ENCODE measurements around the gene OR52E8. TPM values are rescaled to one million over a fixed set of nuclear protein-coding genes. Genes with fewer than 3 reads are reported as not detected.

The OR52E8 gene
- total RNA-seq, 1 donor from 2014 or later = not detected

- Histone ChIP-seq H3K9me3 (ENCODE audit: low read depth) (no peaks in the 10 kb centered on the region), H3F3A (ENCODE audit: low read depth) (no peaks in the 10 kb centered on the region), H3K9ac (no peak overlapping the region), H3K4me2 (no peak overlapping the region), H3K27ac (no peak overlapping the region), H3K36me3 (no peaks in the 10 kb centered on the region), H2AFZ (replicated peaks) (no peak overlapping the region), H3K4me1 (no peaks in the 10 kb centered on the region), H3K27me3 (no peaks in the 10 kb centered on the region), H3K4me3 (no peak overlapping the region), H4K20me1 (ENCODE audit: low read depth) (no peaks in the 10 kb centered on the region), H3K79me2 (ENCODE audit: low read depth) (no peaks in the 10 kb centered on the region)
- Mint-ChIP-seq H3K4me1 (no peaks in the 10 kb centered on the region), H3K9me3 (no peaks in the 10 kb centered on the region), H3K36me3 (no peaks in the 10 kb centered on the region), H3K27ac (no peak overlapping the region), H3K27me3 (ENCODE audit: insufficient read depth, low read depth) (no peaks in the 10 kb centered on the region), H3K4me3 (no peak overlapping the region)
- TF ChIP-seq EZH2phosphoT487 (IDR thresholded peaks at IDR 0.05) = no peak
- no peak for TF ChIP-seq CTCF (IDR thresholded peaks at IDR 0.05)
- no peak for TF ChIP-seq EZH2 (IDR thresholded peaks at IDR 0.05)
- DNase-seq (ENCODE audit: low spot score) = no peak
These were observed 8.3 kb upstream of the OR52E8 start for GRCh38 chr11:5865826-5866225.

DNA sequence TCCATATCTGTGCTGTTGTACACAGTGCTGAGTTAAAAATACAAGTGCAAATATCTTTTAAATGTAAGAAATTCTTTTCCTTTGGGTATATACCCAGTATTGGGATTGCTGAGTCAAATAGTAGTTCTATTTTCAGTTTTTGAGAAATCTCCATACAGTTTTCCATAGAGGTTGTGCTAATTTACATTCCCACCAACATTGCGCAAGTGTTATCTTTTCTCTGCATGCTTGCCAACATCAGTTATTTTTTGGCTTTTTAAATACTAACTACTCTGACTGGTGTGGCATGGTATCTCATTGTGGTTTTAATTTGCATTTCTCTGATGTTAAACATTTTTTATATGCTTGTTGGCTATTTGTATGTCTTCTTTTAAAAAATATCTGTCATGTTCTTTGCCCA lies 6.5 kb downstream of the OR52E8 start:
- H3K27ac ChIP-seq = no peak overlapping the region
- Mint-ChIP-seq H3K4me1 (no peaks in the 10 kb centered on the region), H3K9me3 (peaks cover 2% of the 10 kb centered on the region), H3K27me3 (ENCODE audit: insufficient read depth, low read depth) (peaks cover 2% of the 10 kb centered on the region), H3K27ac (no peak overlapping the region), H3K4me3 (no peak overlapping the region), H3K36me3 (no peaks in the 10 kb centered on the region)
- no peak overlapping the region for H2AFZ ChIP-seq (replicated peaks)
- H3K4me3 ChIP-seq = no peak overlapping the region
- no peak overlapping the region for H3K9ac ChIP-seq
- no peak overlapping the region for H3K4me2 ChIP-seq
- no peaks in the 10 kb centered on the region for H3K4me1 ChIP-seq
- TF ChIP-seq EZH2 (IDR thresholded peaks at IDR 0.05) (no peak), EZH2phosphoT487 (IDR thresholded peaks at IDR 0.05) (no peak), CTCF (IDR thresholded peaks at IDR 0.05) (no peak)
- H3K9me3 ChIP-seq (ENCODE audit: low read depth) = no peaks in the 10 kb centered on the region
- H4K20me1 ChIP-seq (ENCODE audit: low read depth) = no peaks in the 10 kb centered on the region
- H3K27me3 ChIP-seq = no peaks in the 10 kb centered on the region
- no peaks in the 10 kb centered on the region for H3K36me3 ChIP-seq
- no peaks in the 10 kb centered on the region for H3K79me2 ChIP-seq (ENCODE audit: low read depth)
- no peaks in the 10 kb centered on the region for H3F3A ChIP-seq (ENCODE audit: low read depth)
- no peak for DNase-seq (ENCODE audit: low spot score)

DNA sequence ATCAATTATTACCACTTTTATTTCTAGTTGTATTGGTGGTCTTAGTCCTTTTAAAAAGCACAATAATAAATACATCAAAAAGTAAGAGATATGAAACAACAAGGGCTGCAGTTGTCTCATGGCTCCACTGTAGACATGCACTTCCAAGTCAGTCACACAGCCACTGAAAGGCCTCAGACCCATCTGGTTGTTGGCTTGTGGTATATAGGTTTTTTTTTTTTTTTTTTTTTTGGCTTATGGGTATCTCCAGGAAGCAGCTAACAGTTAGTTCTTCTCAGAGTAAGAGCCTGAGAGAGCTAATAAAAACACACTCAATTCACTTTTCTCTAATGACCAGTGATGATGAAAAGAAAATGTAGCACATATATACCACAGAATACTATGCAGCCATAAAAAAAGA lies 9.8 kb downstream of the OR52E8 start:
- H3F3A ChIP-seq (ENCODE audit: low read depth) = no peaks in the 10 kb centered on the region
- Mint-ChIP-seq H3K4me1 (no peaks in the 10 kb centered on the region), H3K4me3 (no peak overlapping the region), H3K9me3 (no peaks in the 10 kb centered on the region), H3K27me3 (ENCODE audit: insufficient read depth, low read depth) (peaks cover 2% of the 10 kb centered on the region), H3K36me3 (no peaks in the 10 kb centered on the region), H3K27ac (no peak overlapping the region)
- H2AFZ ChIP-seq (replicated peaks) = no peak overlapping the region
- H3K9ac ChIP-seq = no peak overlapping the region
- H3K9me3 ChIP-seq (ENCODE audit: low read depth) = no peaks in the 10 kb centered on the region
- no peaks in the 10 kb centered on the region for H4K20me1 ChIP-seq (ENCODE audit: low read depth)
- H3K36me3 ChIP-seq = no peaks in the 10 kb centered on the region
- TF ChIP-seq EZH2 (IDR thresholded peaks at IDR 0.05) (no peak), EZH2phosphoT487 (IDR thresholded peaks at IDR 0.05) (no peak), CTCF (IDR thresholded peaks at IDR 0.05) (no peak)
- no peak for DNase-seq (ENCODE audit: low spot score)
- no peak overlapping the region for H3K27ac ChIP-seq
- no peak overlapping the region for H3K4me3 ChIP-seq
- no peaks in the 10 kb centered on the region for H3K4me1 ChIP-seq
- H3K79me2 ChIP-seq (ENCODE audit: low read depth) = no peaks in the 10 kb centered on the region
- H3K27me3 ChIP-seq = no peaks in the 10 kb centered on the region
- H3K4me2 ChIP-seq = no peak overlapping the region

All from neural progenitor cell (in vitro differentiated cells).